MCF 10A (cell line): ENCODE data around the gene CNP. TPM values are rescaled to one million over a fixed set of nuclear protein-coding genes. Genes with fewer than 3 reads are reported as not detected.

Experiments used
- BruUV-seq: library from RNA; stranded (reverse); fragments of 400-500 nt; replicated peaks from 2 replicates; lab custom pipeline; 2021; lab: Mats Ljungman, UMichigan
- CTCF ChIA-PET: fragments of 300-600 bp; sonication (Branson Sonifier 250); formaldehyde crosslinking; extraction: SDS; loops from one replicate; lab custom pipeline; 2021; ENCODE audit warnings: antibody characterized with exemption, inconsistent platforms; lab: Yijun Ruan, JAX
- POLR2A ChIA-PET: fragments of 300-600, 350-650 bp; sonication (Branson Sonifier 250); formaldehyde crosslinking; extraction: SDS; loops from one replicate; lab custom pipeline; 2020; ENCODE audit warnings: antibody characterized with exemption, inconsistent platforms; lab: Yijun Ruan, JAX
- DNase-seq: peaks from one replicate; pipeline ENCODE4 v3.0.0-alpha.2; 2018; ENCODE audit not compliant: unreplicated experiment
- H3K27ac Mint-ChIP-seq: one replicate; pipeline ENCODE4 v1.8.0; 2022; ENCODE audit warnings: mild to moderate bottlenecking, low read depth, mixed read lengths; ENCODE audit not compliant: unreplicated experiment
- H3K27me3 Mint-ChIP-seq: one replicate; pipeline ENCODE4 v1.8.0; 2022; ENCODE audit warnings: mixed read lengths; ENCODE audit not compliant: insufficient read depth, unreplicated experiment
- H3K36me3 Mint-ChIP-seq: one replicate; pipeline ENCODE4 v1.8.0; 2022; ENCODE audit warnings: mild to moderate bottlenecking, moderate library complexity, mixed read lengths; ENCODE audit not compliant: insufficient read depth, unreplicated experiment
- H3K4me1 Mint-ChIP-seq: one replicate; pipeline ENCODE4 v1.8.0; 2022; ENCODE audit warnings: mixed read lengths; ENCODE audit not compliant: insufficient read depth, unreplicated experiment
- H3K4me3 Mint-ChIP-seq: one replicate; pipeline ENCODE4 v1.8.0; 2022; ENCODE audit warnings: mild to moderate bottlenecking, moderate library complexity, mixed read lengths; ENCODE audit not compliant: unreplicated experiment
- H3K9me3 Mint-ChIP-seq: one replicate; pipeline ENCODE4 v1.8.0; 2022; ENCODE audit warnings: mixed read lengths; ENCODE audit not compliant: unreplicated experiment
- intact Hi-C: fragments of 100-400 bp; cut with micrococcal nuclease; formaldehyde crosslinking; loops from 2 replicates; pipeline ENCODE4 v1.14.1; 2022
- total RNA-seq: library from RNA; stranded (reverse); gene quantifications from 2 replicates; pipeline ENCODE4 v1.2.3, GENCODE V29; 2022
- TF ChIP-seq, protein P1 (sequence below): fragments of 200-600 bp; IDR thresholded peaks from one replicate; pipeline ENCODE4 v1.8.0; 2022; ENCODE audit warnings: antibody characterized with exemption, mild to moderate bottlenecking; ENCODE audit not compliant: unreplicated experiment

CNP gene
- total RNA-seq, 1 experiment from 2014 or later, result 46.2 TPM

DNA sequence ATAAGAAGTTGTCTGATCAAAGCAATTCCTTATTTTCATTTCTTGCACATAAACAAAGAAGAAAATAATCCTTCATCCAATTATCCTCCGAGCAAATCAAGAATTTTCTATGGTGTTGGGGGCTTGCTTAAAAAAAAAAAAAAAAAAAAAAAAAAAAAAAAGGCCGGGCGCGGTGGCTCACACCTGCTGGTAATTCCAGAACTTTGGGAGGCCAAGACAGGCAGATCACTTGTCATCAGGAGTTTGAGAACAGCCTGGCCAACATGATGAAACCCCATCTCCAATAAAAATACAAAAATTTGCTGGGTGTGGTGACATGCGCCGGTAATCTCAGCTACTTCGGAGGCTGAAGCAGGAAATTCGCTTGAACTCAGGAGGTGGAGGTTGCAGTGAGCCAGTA, 19.3 kb downstream of the CNP start:
- CTCF ChIA-PET, result no interaction called here
- Mint-ChIP-seq H3K27ac (no peak overlapping the region), H3K4me1 (no peaks in the 10 kb centered on the region), H3K27me3 (no peaks in the 10 kb centered on the region), H3K9me3 (no peaks in the 10 kb centered on the region), H3K4me3 (no peak overlapping the region), H3K36me3 (peaks cover 100% of the 10 kb centered on the region)
- DNase-seq, result no peak
- BruUV-seq, result no TSS peak
- TF ChIP-seq, protein P1, sequence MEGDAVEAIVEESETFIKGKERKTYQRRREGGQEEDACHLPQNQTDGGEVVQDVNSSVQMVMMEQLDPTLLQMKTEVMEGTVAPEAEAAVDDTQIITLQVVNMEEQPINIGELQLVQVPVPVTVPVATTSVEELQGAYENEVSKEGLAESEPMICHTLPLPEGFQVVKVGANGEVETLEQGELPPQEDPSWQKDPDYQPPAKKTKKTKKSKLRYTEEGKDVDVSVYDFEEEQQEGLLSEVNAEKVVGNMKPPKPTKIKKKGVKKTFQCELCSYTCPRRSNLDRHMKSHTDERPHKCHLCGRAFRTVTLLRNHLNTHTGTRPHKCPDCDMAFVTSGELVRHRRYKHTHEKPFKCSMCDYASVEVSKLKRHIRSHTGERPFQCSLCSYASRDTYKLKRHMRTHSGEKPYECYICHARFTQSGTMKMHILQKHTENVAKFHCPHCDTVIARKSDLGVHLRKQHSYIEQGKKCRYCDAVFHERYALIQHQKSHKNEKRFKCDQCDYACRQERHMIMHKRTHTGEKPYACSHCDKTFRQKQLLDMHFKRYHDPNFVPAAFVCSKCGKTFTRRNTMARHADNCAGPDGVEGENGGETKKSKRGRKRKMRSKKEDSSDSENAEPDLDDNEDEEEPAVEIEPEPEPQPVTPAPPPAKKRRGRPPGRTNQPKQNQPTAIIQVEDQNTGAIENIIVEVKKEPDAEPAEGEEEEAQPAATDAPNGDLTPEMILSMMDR, result no peak
- intact Hi-C loops, result no loop called here
- POLR2A ChIA-PET, result interaction anchor here (0.6 to 2.3 kb wide), 4 partner anchors 11 to 327 kb away, joined by 3 to 6 read pairs (median 4); partner anchors contain the start of gene ACLY

DNA sequence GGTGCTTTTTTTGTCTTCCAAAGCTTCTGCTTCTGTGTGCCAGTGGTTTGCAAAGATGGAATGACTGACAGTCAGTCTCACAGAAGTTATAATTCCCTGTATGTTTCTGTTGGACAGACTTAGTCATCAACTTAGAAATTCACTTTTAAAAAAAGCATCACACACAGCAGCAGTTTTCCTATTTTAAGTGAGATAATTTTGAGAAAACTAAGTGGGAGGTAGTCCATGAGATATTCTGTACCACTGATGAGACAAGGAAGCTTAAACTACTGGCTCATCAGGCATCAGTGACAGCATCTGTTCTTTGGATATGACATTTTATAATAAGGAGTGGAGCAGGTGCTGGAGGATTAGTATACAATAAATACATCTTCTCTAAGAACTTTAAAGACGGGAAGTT, 20.0 kb downstream of the CNP start:
- ChIA-PET CTCF (interaction anchor here (1.0 kb wide), 1 partner anchor 23 kb away, joined by 3 read pairs; no protein-coding TSS in a partner anchor), POLR2A (interaction anchor here (0.6 to 2.3 kb wide), 5 partner anchors 10 to 326 kb away, joined by 3 to 10 read pairs (median 4); partner anchors contain the start of gene CNP)

DNA sequence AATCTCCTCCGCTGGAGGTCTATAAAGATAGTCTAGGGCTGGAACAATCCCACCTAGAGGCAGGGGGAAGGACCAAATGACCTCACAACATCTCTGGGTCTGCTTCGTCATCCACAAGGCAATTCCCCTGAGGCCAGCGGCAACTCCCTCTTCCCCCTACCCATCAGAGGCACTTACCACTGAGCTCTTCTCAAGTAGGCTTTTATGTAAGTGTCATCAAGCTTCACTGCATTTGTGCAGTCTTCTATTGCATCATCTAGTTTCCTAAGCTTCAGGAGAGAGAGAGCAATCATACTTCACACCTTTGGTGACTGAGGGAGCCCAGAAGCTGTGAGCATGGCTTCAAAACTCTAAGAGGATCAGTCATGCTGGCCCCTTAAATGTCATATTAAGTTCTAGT, 21.0 kb downstream of the CNP start:
- Mint-ChIP-seq H3K27ac (no peak overlapping the region), H3K4me1 (no peaks in the 10 kb centered on the region), H3K27me3 (no peaks in the 10 kb centered on the region), H3K36me3 (peaks cover 100% of the 10 kb centered on the region), H3K4me3 (no peak overlapping the region), H3K9me3 (no peaks in the 10 kb centered on the region)
- TF ChIP-seq, protein P1, result no peak
- DNase-seq, result no peak
- ChIA-PET POLR2A (interaction anchor here (0.6 to 2.1 kb wide), 3 partner anchors 12 to 717 kb away, joined by 3 to 10 read pairs (median 3); no protein-coding TSS in a partner anchor), CTCF (interaction anchor here (0.7 kb wide), 1 partner anchor 157 kb away, joined by 3 read pairs; no protein-coding TSS in a partner anchor)
- intact Hi-C loops, result no loop called here
- no TSS peak for BruUV-seq

More for the DNA sequence above, 20.0 kb downstream of the CNP start:
- no peak for DNase-seq
- no peaks in the 10 kb centered on the region for H3K9me3 Mint-ChIP-seq
- H3K4me3 Mint-ChIP-seq, result no peak overlapping the region
- no peaks in the 10 kb centered on the region for H3K27me3 Mint-ChIP-seq
- no peaks in the 10 kb centered on the region for H3K4me1 Mint-ChIP-seq
- peaks cover 100% of the 10 kb centered on the region for H3K36me3 Mint-ChIP-seq
- no TSS peak for BruUV-seq
- TF ChIP-seq, protein P1, result no peak
- no peak overlapping the region for H3K27ac Mint-ChIP-seq
- intact Hi-C loops, result no loop called here

DNA sequence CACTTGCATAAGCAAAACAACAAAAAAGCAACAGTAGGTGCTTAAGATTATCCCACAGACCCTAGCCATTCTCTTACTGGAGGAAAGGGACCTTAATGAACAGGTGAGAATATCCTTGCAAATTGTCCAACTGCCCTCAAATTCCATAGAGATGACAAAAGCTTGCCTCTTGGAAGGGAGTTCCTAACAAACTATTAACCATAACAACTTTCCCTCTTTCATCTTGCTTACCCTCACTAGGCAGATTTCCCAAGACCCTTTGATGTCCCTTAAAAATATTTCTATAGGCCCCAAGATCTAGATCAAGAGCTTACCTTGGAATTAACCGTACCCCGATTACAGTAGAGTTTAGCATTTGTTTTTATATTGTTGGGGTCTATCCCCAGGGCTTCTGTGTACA, 21.8 kb downstream of the CNP start:
- ChIA-PET CTCF (no interaction called here), POLR2A (interaction anchor here (0.9 to 2.1 kb wide), 5 partner anchors 11 to 58 kb away, joined by 3 to 10 read pairs (median 3); partner anchors contain the start of gene ODAD4)
- Mint-ChIP-seq H3K27me3 (no peaks in the 10 kb centered on the region), H3K4me3 (no peak overlapping the region), H3K36me3 (peaks cover 100% of the 10 kb centered on the region), H3K9me3 (no peaks in the 10 kb centered on the region), H3K4me1 (no peaks in the 10 kb centered on the region), H3K27ac (no peak overlapping the region)
- DNase-seq, result no peak
- intact Hi-C loops, result no loop called here
- BruUV-seq, result TSS peak; percentile 3
- TF ChIP-seq, protein P1, result no peak
